Measurements from ENCODE around the gene KCNIP1.

DNA sequence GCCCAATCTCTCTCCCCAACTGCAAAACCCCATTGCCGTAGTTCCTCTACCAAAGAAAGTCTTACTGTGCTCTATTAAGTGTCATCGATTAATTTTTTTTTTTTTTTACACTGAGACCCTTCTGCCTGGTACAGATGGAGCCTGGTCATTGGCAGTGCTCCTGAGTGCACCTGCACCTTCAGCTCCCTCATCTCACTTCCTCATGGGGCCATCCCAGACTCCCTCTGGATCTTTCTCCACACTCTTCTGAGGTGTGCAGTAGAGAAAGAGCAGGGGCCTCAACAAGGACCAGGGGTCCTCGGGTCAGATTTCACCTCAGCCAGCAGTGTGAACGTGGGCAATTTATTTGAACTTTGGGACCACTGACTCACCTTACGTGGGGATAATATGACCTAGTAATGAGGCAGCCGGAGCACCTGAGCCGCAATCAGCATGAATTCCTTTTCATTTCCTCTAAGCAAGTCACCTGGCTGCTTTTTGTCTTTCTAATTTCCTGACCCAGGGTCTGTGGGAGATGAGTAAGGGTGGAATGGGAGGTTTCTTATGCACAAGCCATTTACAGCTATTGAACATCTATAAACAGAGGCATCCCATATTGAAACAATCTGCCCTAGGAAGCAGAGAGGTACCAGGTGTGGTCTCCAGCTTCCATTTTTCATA, 257.4 kb downstream of the KCNIP1 start:
- no peak for TF ChIP-seq GATA2 (IDR thresholded peaks at IDR 0.05; ENCODE audit: low read depth, low read length)
- no peak for TF ChIP-seq GATA3 (IDR thresholded peaks at IDR 0.05; ENCODE audit: low read depth, low read length)

Measured in SH-SY5Y (cell line).